Measurements from ENCODE around the gene B3GALT6. TPM values are rescaled to one million over a fixed set of nuclear protein-coding genes. Genes with fewer than 3 reads are reported as not detected.

The B3GALT6 gene
- total and polyA plus RNA-seq, 2 experiments from 2014 or later = 5.5 to 26.5 TPM

- TF ChIP-seq, protein P1, sequence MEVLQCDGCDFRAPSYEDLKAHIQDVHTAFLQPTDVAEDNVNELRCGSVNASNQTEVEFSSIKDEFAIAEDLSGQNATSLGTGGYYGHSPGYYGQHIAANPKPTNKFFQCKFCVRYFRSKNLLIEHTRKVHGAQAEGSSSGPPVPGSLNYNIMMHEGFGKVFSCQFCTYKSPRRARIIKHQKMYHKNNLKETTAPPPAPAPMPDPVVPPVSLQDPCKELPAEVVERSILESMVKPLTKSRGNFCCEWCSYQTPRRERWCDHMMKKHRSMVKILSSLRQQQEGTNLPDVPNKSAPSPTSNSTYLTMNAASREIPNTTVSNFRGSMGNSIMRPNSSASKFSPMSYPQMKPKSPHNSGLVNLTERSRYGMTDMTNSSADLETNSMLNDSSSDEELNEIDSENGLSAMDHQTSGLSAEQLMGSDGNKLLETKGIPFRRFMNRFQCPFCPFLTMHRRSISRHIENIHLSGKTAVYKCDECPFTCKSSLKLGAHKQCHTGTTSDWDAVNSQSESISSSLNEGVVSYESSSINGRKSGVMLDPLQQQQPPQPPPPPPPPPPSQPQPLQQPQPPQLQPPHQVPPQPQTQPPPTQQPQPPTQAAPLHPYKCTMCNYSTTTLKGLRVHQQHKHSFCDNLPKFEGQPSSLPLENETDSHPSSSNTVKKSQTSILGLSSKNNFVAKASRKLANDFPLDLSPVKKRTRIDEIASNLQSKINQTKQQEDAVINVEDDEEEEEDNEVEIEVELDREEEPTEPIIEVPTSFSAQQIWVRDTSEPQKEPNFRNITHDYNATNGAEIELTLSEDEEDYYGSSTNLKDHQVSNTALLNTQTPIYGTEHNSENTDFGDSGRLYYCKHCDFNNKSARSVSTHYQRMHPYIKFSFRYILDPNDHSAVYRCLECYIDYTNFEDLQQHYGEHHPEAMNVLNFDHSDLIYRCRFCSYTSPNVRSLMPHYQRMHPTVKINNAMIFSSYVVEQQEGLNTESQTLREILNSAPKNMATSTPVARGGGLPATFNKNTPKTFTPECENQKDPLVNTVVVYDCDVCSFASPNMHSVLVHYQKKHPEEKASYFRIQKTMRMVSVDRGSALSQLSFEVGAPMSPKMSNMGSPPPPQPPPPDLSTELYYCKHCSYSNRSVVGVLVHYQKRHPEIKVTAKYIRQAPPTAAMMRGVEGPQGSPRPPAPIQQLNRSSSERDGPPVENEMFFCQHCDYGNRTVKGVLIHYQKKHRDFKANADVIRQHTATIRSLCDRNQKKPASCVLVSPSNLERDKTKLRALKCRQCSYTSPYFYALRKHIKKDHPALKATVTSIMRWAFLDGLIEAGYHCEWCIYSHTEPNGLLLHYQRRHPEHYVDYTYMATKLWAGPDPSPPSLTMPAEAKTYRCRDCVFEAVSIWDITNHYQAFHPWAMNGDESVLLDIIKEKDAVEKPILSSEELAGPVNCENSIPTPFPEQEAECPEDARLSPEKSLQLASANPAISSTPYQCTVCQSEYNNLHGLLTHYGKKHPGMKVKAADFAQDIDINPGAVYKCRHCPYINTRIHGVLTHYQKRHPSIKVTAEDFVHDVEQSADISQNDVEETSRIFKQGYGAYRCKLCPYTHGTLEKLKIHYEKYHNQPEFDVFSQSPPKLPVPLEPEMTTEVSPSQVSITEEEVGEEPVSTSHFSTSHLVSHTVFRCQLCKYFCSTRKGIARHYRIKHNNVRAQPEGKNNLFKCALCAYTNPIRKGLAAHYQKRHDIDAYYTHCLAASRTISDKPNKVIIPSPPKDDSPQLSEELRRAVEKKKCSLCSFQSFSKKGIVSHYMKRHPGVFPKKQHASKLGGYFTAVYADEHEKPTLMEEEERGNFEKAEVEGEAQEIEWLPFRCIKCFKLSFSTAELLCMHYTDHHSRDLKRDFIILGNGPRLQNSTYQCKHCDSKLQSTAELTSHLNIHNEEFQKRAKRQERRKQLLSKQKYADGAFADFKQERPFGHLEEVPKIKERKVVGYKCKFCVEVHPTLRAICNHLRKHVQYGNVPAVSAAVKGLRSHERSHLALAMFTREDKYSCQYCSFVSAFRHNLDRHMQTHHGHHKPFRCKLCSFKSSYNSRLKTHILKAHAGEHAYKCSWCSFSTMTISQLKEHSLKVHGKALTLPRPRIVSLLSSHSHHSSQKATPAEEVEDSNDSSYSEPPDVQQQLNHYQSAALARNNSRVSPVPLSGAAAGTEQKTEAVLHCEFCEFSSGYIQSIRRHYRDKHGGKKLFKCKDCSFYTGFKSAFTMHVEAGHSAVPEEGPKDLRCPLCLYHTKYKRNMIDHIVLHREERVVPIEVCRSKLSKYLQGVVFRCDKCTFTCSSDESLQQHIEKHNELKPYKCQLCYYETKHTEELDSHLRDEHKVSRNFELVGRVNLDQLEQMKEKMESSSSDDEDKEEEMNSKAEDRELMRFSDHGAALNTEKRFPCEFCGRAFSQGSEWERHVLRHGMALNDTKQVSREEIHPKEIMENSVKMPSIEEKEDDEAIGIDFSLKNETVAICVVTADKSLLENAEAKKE (CRISPR knock-in tag; IDR thresholded peaks at IDR 0.05) = no peak
- TF ChIP-seq CREB1 (CRISPR knock-in tag; IDR thresholded peaks at IDR 0.05; ENCODE audit: low read depth) (no peak), EZH2 (IDR thresholded peaks at IDR 0.05; ENCODE audit: low read depth, unreplicated experiment) (no peak), ZNF331 (CRISPR knock-in tag; IDR thresholded peaks at IDR 0.05; ENCODE audit: low read depth) (no peak), NANOG (IDR thresholded peaks at IDR 0.05; ENCODE audit: borderline replicate concordance) (no peak), REST (IDR thresholded peaks at IDR 0.05; ENCODE audit: unreplicated experiment) (no peak), ZNF114 (CRISPR knock-in tag; IDR thresholded peaks at IDR 0.05) (no peak), ETS1 (IDR thresholded peaks at IDR 0.05) (no peak)
These were observed 35.6 kb downstream of the B3GALT6 start (continued) for GRCh38 chr1:1267488-1268283.

Data from GM23338 (cell line).